ENCODE measurements around the gene ELN.

DNA sequence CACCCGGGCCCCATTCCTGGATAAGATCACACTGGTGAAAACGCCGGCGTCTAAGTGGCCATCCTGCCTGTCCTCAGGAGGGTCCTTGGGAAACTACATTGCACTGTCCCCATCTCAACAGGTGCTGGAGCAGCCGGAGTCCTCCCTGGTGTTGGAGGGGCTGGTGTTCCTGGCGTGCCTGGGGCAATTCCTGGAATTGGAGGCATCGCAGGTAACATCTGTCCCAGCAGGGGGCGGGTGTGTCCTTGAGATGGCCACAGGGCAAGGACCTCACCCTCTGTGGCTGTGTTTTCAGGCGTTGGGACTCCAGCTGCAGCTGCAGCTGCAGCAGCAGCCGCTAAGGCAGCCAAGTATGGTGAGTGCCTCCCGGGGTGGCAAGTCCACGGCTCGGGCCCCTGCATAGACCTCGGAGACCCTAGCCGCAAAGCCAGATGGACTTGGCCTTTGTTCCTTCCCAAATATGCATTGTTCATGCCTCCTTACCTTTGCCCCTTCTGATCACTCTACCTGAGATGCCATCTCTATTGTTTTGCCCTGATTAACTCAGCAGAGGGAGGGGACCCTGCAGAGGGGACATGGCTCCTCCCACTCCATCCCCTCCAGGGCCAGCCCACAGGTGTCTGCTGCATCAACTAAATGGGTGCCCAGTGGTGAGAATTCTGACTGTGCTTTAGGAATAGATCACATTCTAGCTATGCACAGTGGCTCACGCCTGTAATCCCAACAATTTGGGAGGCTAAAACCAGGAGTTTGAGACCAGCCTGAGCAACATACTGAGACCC is 23.8 kb downstream of the ELN start:
- TF ChIP-seq EZH2 (IDR thresholded peaks at IDR 0.05; ENCODE audit: insufficient read depth, poor library complexity, severe bottlenecking) (no peak), EZH2phosphoT487 (IDR thresholded peaks at IDR 0.05; ENCODE audit: insufficient read depth, low read depth) (no peak)
